CMK (cell line): ENCODE measurements around the gene CUX1.
"Not testable (repeated sequence)": the region's sequence is repeated elsewhere in the genome, so short reads cannot be mapped to it uniquely, and the experiment has no call there.

Experiments
- DNase-seq: peaks from one replicate; pipeline ENCODE4 v3.0.0-alpha.2; 2010; ENCODE audit warnings: low read depth

The CUX1 gene

DNA sequence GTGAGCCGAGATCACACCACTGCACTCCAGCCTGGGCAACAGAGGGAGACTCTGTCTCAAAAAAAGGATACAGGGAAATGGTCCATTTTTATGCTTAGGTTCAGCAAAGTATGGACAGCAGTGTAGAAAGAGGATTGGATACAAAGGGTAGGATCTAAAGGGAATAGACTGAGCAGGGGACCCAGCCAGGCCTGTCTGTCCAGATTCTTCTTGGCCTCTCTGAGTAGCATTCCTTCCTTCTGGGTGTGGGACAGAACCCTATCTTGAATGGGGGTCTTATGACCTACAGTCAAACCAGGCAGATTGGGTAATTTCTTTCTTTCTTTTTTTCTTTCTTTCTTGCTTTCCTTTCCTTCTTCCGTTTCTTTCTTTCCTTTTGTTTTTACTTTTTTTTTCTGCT is 494.9 kb downstream of the CUX1 start:
- no peak for DNase-seq

- DNase-seq: no peak
These were observed 496.8 kb downstream of the CUX1 start for GRCh38 chr7:102313997-102314780.

- no peak for DNase-seq
These were observed 500.0 kb downstream of the CUX1 start for GRCh38 chr7:102317231-102318059.

GRCh38 chr7:102318482-102318971 is 501.1 kb downstream of the CUX1 start:
- DNase-seq: no peak

GRCh38 chr7:102319671-102320070 is 502.2 kb downstream of the CUX1 start:
- DNase-seq: no peak

DNA sequence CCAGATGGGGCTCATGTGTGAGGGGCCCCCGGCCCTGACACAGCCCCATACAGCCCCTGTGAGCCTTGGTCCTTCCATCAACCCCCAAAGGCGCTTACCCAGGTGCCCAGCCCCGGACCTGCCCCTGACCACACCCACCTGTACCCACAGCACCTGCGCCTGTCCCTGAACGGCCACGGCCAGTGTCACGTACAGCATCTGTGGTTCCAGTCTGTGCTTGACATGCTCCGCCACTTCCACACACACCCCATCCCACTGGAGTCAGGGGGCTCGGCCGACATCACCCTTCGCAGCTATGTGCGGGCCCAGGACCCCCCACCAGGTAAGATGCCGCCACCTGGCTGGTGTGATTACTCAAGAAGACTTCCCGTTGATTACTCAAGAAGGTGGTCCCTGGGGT is 502.8 kb downstream of the CUX1 start:
- no peak for DNase-seq

DNA sequence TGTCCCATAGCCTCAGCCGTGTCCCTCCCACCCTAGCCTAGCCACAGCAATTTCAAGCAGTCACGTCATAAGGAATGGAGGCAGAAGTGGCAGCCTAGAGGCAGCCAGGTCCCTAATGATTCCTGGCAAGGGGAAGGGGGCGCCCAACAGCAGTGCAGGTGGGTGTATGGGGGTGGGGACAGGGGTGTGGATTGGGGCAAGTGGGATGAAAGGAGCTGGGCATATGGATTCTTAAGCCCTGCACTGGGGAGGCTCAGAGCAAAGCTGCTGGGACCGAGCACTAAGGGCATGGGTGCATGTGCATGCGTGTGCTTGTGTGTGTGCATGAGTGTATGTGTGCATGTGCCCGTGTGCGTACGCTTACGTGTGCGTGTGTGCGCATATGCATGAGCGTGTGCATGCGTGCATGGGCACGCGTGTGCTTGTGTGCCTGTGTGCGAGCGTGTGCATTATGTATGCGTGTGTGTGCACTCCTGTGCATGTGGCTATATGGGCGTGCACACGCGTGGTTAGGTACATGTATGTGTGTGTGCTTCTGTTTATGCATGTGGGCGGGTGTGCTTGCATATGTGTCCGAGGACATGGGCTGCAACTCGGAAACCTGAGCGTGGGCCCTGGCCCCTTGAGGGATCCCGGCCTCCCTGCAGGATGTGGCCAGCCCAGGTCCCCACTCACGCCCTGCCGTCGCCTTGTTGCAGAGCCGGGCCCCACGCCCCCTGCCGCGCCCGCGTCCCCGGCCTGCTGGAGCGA is 503.4 kb downstream of the CUX1 start:
- DNase-seq: no peak

- peak; percentile 21 for DNase-seq
These were observed 504.1 kb downstream of the CUX1 start for GRCh38 chr7:102321351-102322201.

DNA sequence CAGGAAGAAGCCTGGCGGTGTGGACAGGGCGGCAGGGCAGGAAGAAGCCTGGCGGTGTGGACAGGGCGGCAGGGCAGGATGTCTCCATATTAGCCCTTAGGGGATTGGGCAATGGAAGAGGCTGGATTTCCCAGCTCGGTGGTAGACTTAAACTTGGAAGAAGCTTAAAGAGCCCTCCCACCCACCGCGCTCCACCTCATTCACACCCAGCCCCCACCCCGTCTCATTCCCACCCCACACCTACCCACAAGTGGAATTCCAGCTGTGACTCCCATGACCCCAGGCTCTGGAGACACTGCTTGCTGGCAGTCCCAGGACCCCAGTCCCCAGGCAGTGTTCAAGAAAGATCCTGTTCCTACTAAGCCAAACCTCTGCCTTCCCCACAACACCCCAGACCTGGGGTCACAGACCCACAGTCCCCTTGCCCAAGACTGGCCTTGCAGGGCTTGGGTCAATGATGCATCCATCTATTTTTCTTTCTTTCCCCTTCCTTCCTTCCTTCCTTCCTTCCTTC is 504.8 kb downstream of the CUX1 start:
- DNase-seq: no peak

- no peak for DNase-seq
These were observed 506.4 kb downstream of the CUX1 start for GRCh38 chr7:102323914-102324195.

DNA sequence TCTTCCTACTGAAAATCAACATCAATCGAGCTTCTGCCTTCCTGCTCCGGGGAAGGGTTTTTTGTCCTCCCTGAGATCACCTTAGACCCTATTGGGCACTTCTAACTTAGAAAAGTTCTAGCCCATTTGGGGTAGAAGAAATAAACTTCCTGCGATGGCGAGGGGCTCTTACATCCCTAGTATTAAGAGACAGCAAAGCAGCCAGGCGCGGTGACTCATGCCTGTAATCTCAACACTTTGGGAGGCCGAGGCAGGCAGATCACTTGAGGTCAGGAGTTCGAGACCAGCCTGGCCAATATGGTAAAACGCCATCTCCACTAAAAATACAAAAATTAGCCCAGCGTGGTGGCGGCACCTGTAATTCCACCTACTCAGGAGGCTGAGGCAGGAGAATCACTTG is 507.7 kb downstream of the CUX1 start:
- DNase-seq: not testable (repeated sequence)

- no peak for DNase-seq
These were observed 508.9 kb downstream of the CUX1 start for GRCh38 chr7:102326157-102326889.

DNA sequence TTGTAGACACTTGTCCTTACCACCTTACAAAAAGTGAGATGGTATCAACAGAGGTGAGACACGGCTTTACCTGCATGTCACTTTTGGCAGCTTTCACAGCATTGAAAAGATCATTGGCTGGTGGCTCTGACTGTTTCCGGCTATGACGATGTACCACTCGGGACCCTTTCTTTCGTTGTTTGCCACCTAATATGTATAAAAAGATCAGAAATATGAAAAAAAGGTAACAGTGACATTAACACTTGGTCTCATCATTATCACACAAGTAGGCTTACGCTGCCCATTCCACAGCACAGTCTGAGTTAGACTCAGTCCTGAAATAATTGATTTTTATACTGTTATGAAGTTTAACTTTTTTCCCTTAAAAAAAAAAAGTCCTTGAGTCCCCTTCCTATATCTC is 509.8 kb downstream of the CUX1 start:
- DNase-seq: not testable (repeated sequence)

DNA sequence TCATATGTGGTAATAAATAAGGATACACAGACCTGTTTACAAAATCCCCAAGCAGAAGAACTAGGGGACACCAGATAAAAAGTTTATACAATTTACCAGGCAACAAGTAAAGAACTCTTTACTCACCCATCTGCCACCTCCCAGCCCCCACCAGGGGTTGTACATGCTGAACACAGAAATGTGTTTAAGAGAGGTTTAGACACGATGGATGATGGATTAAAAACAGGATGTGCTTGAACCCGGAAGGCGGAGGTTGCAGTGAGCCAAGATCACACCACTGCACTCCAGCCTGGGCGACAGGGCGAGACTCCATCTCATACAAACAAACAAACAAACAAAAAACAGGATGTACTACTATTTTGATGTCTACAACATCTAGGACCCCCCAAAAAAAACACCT is 511.4 kb downstream of the CUX1 start:
- DNase-seq: not testable (repeated sequence)

DNA sequence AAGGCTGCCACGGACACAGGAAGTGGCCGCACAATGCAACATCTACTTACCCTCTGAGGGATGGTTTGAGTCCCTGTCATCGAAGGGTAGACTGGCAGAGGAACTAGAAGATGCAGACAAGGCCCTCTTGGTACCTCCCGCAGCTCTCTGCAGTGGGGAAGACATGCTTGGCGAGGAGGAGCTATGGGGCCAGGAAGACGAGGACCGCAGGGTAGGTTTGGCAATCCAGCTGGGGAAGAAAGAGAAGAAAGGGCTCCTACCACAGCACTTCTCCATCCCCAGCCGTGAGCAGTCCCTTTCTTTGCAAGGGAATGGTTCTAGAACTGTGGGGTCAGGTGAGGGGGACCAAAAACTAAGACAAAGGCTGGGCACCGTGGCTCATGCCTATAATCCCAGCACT is 511.9 kb downstream of the CUX1 start:
- not testable (repeated sequence) for DNase-seq

GRCh38 chr7:102330666-102331460 is 513.4 kb downstream of the CUX1 start:
- DNase-seq: not testable (repeated sequence)
